Tibial nerve (tissue), 4 donors: ENCODE data around the gene PELI2. TPM values are rescaled to one million over a fixed set of nuclear protein-coding genes. Genes with fewer than 3 reads are reported as not detected.

ENCODE experiments used
- DNase-seq, 2 donors: peaks; one replicate each; pipeline ENCODE4 v3.0.0-alpha.2; 2019; ENCODE audit warnings: low spot score in 2 of 2
- H3K27ac ChIP-seq, 4 donors: fragments of 200-600 bp; sonication (generic) in 3 of 4; one replicate each; pipeline ENCODE4 v1.5.1; 2017 to 2019; ENCODE audit warnings: mild to moderate bottlenecking in 1 of 4
- H3K27me3 ChIP-seq, 2 donors: fragments of 200-600 bp; sonication (generic) in 1 of 2; one replicate each; pipeline versions ENCODE4 v1.5.1 to v1.6.0; 2017 to 2019
- H3K36me3 ChIP-seq, 3 donors: fragments of 200-600 bp; sonication (generic); one replicate each; pipeline ENCODE4 v1.5.1; 2018 to 2019
- H3K4me1 ChIP-seq, 4 donors: fragments of 200-600 bp; sonication (generic) in 3 of 4; one replicate each; pipeline ENCODE4 v1.5.1; 2017 to 2019
- H3K4me3 ChIP-seq, 4 donors: fragments of 200-600 bp; sonication (generic) in 3 of 4; one replicate each; pipeline ENCODE4 v1.5.1; 2017 to 2019; ENCODE audit warnings: mild to moderate bottlenecking in 1 of 4, moderate library complexity in 1 of 4
- H3K9me3 ChIP-seq, 4 donors: fragments of 200-600 bp; sonication (generic) in 3 of 4; one replicate each; pipeline ENCODE4 v1.5.1; 2017 to 2019
- CTCF ChIP-seq, 5 experiments: fragments of 200-600 bp in 3 of 5; fragments of 450-650 bp in 2 of 5; sonication (generic) in 3 of 5; IDR thresholded peaks; one replicate each; pipeline ENCODE4 v1.5.1; 2016 to 2019; ENCODE audit warnings: antibody characterized with exemption in 5 of 5, mild to moderate bottlenecking in 3 of 5, moderate library complexity in 2 of 5
- EP300 ChIP-seq, 2 donors: sonication (generic); formaldehyde crosslinking; IDR thresholded peaks; one replicate each; pipeline ENCODE4 v1.6.1; 2017; ENCODE audit warnings: antibody characterized with exemption in 2 of 2, mild to moderate bottlenecking in 1 of 2
- POLR2A ChIP-seq, 2 donors: fragments of 450-650 bp; IDR thresholded peaks; one replicate each; pipeline ENCODE4 v1.6.1; 2017; ENCODE audit warnings: antibody characterized with exemption in 2 of 2, mild to moderate bottlenecking in 2 of 2, moderate library complexity in 2 of 2
- WGBS, 2 donors: methylation state at CpG; one replicate each; pipeline ENCODE4 v1.1.5; 2018; 5-methylcytosine and 5-hydroxymethylcytosine counted together
- total RNA-seq, 4 donors: library from RNA; depleted of rRNA; stranded (reverse); fragments of >200 nt; gene quantifications; one replicate each; pipeline ENCODE4 v1.1.0, GENCODE V29; 2016

Gene PELI2
- total RNA-seq, 4 donors from 2014 or later: 20.1 to 42.3 (median 35.1) TPM

DNA sequence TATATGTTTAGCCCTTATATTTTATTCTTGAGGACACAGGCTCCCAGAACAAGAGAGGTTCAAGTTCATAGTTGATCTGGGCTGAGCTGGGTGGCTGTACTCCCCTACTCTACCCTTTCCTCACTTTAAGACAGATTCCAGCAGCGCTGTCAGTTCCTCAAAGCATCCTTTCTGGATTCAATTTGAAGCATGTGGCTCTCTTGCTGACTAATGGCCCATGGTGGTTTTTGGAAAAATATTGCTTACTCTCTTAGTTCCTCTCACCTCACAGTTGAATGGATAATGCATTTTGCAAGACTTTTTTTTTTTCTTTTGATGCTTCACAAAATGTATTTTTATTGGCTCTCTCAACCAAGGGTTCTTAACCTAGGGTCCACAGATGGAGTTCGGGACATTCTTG, 4.1 kb downstream of the PELI2 start:
- no peak for TF ChIP-seq CTCF (IDR thresholded peaks at IDR 0.05)
- no peak for TF ChIP-seq POLR2A (IDR thresholded peaks at IDR 0.05)
- no peak for TF ChIP-seq EP300 (IDR thresholded peaks at IDR 0.05)

GRCh38 chr14:56124327-56124726, 6.1 kb downstream of the PELI2 start:
- Histone ChIP-seq H3K27ac (peak overlapping the region in 1 of 4 donors; percentile 4), H3K36me3 (no peaks in the 10 kb centered on the region), H3K27me3 (no peaks in the 10 kb centered on the region), H3K4me3 (no peak overlapping the region), H3K9me3 (no peaks in the 10 kb centered on the region), H3K4me1 (peaks cover 0 to 92% (median 24%) of the 10 kb centered on the region in 4 donors)
- TF ChIP-seq EP300 (IDR thresholded peaks at IDR 0.05) (no peak), POLR2A (IDR thresholded peaks at IDR 0.05) (no peak), CTCF (IDR thresholded peaks at IDR 0.05) (no peak)
- no peak for DNase-seq
- 43 to 53% methylated on average over 2 of the region's 2 CpGs for WGBS, 2 donors

More for the DNA sequence above, 4.1 kb downstream of the PELI2 start:
- no peaks in the 10 kb centered on the region for H3K27me3 ChIP-seq
- H3K4me3 ChIP-seq: no peak overlapping the region
- peak overlapping the region in 1 of 4 donors; percentile 15 for H3K27ac ChIP-seq
- WGBS, 2 donors: 53 to 68% methylated on average over 2 of the region's 2 CpGs
- H3K36me3 ChIP-seq: no peaks in the 10 kb centered on the region
- no peak for DNase-seq
- H3K4me1 ChIP-seq: peaks cover 0 to 80% (median 20%) of the 10 kb centered on the region in 4 donors
- H3K9me3 ChIP-seq: no peaks in the 10 kb centered on the region

- Histone ChIP-seq H3K27ac (no peak overlapping the region), H3K9me3 (no peaks in the 10 kb centered on the region), H3K27me3 (no peaks in the 10 kb centered on the region), H3K36me3 (no peaks in the 10 kb centered on the region), H3K4me1 (peaks cover 0 to 92% (median 25%) of the 10 kb centered on the region in 4 donors), H3K4me3 (no peak overlapping the region)
- 85 to 87% methylated on average over 12 of the region's 12 CpGs for WGBS, 2 donors
- no peak for DNase-seq
- TF ChIP-seq POLR2A (IDR thresholded peaks at IDR 0.05): no peak
- TF ChIP-seq CTCF (IDR thresholded peaks at IDR 0.05): no peak
- TF ChIP-seq EP300 (IDR thresholded peaks at IDR 0.05): no peak
Observed at GRCh38 chr14:56125772-56126636, 7.8 kb downstream of the PELI2 start.

GRCh38 chr14:56126637-56126913, 8.4 kb downstream of the PELI2 start:
- DNase-seq: no peak
- H3K4me1 ChIP-seq: peaks cover 0 to 93% (median 26%) of the 10 kb centered on the region in 4 donors
- no peaks in the 10 kb centered on the region for H3K36me3 ChIP-seq
- H3K27me3 ChIP-seq: no peaks in the 10 kb centered on the region
- 84 to 86% methylated on average over 2 of the region's 2 CpGs for WGBS, 2 donors
- TF ChIP-seq CTCF (IDR thresholded peaks at IDR 0.05) (no peak), EP300 (IDR thresholded peaks at IDR 0.05) (no peak), POLR2A (IDR thresholded peaks at IDR 0.05) (no peak)
- no peaks in the 10 kb centered on the region for H3K9me3 ChIP-seq
- no peak overlapping the region for H3K27ac ChIP-seq
- H3K4me3 ChIP-seq: no peak overlapping the region

DNA sequence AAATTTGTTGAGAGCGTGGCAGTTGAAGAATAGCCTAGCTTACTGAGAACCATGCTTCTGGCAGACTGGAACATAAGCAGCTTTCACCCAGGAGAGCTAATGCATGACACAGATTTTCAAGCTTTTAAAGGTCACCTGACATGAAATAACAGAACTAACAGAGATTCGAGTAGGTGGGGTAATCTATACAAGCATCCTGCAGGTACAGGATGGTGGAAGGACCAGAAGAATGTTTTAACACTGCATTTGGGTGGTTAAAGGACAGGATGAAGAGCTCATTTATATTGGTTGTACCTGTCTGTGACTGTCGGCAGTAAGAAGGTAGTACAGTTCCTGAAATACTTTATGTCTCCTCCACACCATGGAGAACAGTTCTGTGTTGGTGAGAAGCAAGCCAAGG, 8.9 kb downstream of the PELI2 start:
- DNase-seq: no peak
- Histone ChIP-seq H3K9me3 (no peaks in the 10 kb centered on the region), H3K27ac (no peak overlapping the region), H3K4me1 (peaks cover 0 to 92% (median 27%) of the 10 kb centered on the region in 4 donors), H3K4me3 (no peak overlapping the region), H3K27me3 (no peaks in the 10 kb centered on the region), H3K36me3 (no peaks in the 10 kb centered on the region)
- whole genome bisulfite sequencing, 2 donors: 78 to 83% methylated on average over 3 of the region's 3 CpGs
- TF ChIP-seq POLR2A (IDR thresholded peaks at IDR 0.05) (no peak), CTCF (IDR thresholded peaks at IDR 0.05) (no peak), EP300 (IDR thresholded peaks at IDR 0.05) (no peak)
